ENCODE results near the gene IBSP. TPM values are rescaled to one million over a fixed set of nuclear protein-coding genes. Genes with fewer than 3 reads are reported as not detected.
A peak's percentile ranks its signal among the peaks of the same experiment; 100 is the strongest.

Gene IBSP
- total RNA-seq, 2 donors from 2014 or later = not detected

GRCh38 chr4:87846226-87846625, 46.9 kb downstream of the IBSP start:
- ATAC-seq (no peak), DNase-seq (no peak)
- no peak for TF ChIP-seq POLR2A (IDR thresholded peaks at IDR 0.05)
- TF ChIP-seq CTCF (IDR thresholded peaks at IDR 0.05) = no peak
- intact Hi-C loops (cut with DNase I) = no loop called here
- no peak overlapping the region for H3K27ac ChIP-seq
- no peaks in the 10 kb centered on the region for H3K27me3 ChIP-seq
- H3K36me3 ChIP-seq (replicated peaks in 1 of 2; ENCODE audit: insufficient read depth in 1 of 2, low read depth in 2 of 2) = no peaks in the 10 kb centered on the region
- H3K4me1 ChIP-seq = no peaks in the 10 kb centered on the region
- 74 to 81% methylated on average over 5 of the region's 5 CpGs for WGBS, 2 donors
- H3K4me3 ChIP-seq = no peak overlapping the region
- H3K9me3 ChIP-seq = no peaks in the 10 kb centered on the region

DNA sequence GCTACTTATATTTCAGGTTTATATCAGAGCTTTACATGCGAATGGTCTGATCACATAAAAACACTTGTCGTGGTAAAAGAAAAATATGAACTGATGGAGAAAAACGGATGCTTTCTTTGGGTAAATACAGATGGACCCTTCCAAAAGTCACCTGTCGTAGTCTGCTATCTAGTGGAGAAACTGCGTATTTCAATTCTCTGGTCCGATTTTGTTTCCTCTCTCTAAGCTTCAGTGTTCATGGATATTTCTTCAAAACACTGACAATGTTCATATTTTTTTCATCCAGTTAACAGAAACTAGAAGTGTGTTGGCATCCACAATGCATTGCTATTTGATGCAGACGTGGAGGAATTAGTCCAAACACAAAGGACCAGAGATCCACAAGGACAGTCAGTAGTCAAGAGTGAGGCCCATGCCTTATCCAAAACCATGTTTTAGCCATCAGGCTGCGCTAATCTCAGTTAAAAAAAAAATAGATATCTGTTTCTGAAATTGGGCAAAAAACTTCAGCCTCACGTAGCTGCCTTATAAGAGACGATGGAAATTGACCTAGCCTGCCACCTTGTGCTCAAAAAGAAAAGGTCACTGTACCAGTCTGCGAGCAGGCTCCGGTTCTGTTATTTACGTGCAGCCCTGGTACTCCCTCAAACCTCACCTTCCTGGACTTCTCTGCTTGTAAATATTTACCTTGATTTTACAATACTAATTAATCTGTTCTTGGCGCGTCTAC, 49.4 kb downstream of the IBSP start:
- no peak for TF ChIP-seq POLR2A (IDR thresholded peaks at IDR 0.05)
- peak; percentile 36 to 67 (median 58) for TF ChIP-seq CTCF (IDR thresholded peaks at IDR 0.05)
- 12 to 14% methylated on average over 15 of the region's 15 CpGs for WGBS, 2 donors
- Histone ChIP-seq H3K4me1 (peaks cover 6% of the 10 kb centered on the region), H3K4me3 (no peak overlapping the region), H3K36me3 (replicated peaks in 1 of 2; ENCODE audit: insufficient read depth in 1 of 2, low read depth in 2 of 2) (no peaks in the 10 kb centered on the region), H3K27ac (peak overlapping the region in 1 of 4 donors; percentile 51), H3K27me3 (no peaks in the 10 kb centered on the region), H3K9me3 (no peaks in the 10 kb centered on the region)
- peak; percentile 86 for ATAC-seq
- intact Hi-C loops (cut with DNase I) = no loop called here
- peak; percentile 50 to 72 (median 59) for DNase-seq

- H3K27me3 ChIP-seq = no peaks in the 10 kb centered on the region
- ATAC-seq = no peak
- no peaks in the 10 kb centered on the region for H3K36me3 ChIP-seq (replicated peaks in 1 of 2; ENCODE audit: insufficient read depth in 1 of 2, low read depth in 2 of 2)
- no peaks in the 10 kb centered on the region for H3K9me3 ChIP-seq
- H3K27ac ChIP-seq = peak overlapping the region in 2 of 4 donors; percentile 43 to 51
- DNase-seq = no peak
- peaks cover 10% of the 10 kb centered on the region for H3K4me1 ChIP-seq
- WGBS, 2 donors = 39 to 42% methylated on average over 4 of the region's 4 CpGs
- intact Hi-C loops (cut with DNase I) = loop anchor here (5.0 to 10.0 kb wide), 2 partner anchors 118 to 365 kb away; no protein-coding TSS in a partner anchor
- H3K4me3 ChIP-seq = no peak overlapping the region
- no peak for TF ChIP-seq POLR2A (IDR thresholded peaks at IDR 0.05)
- TF ChIP-seq CTCF (IDR thresholded peaks at IDR 0.05) = no peak
Observed at GRCh38 chr4:87849612-87850011, 50.3 kb downstream of the IBSP start.

- Histone ChIP-seq H3K27me3 (no peaks in the 10 kb centered on the region), H3K9me3 (no peaks in the 10 kb centered on the region), H3K36me3 (replicated peaks in 1 of 2; ENCODE audit: insufficient read depth in 1 of 2, low read depth in 2 of 2) (no peaks in the 10 kb centered on the region), H3K27ac (peak overlapping the region in 1 of 4 donors; percentile 51), H3K4me3 (no peak overlapping the region), H3K4me1 (peaks cover 10% of the 10 kb centered on the region)
- TF ChIP-seq CTCF (IDR thresholded peaks at IDR 0.05) (no peak), POLR2A (IDR thresholded peaks at IDR 0.05) (no peak)
- intact Hi-C loops (cut with DNase I) = loop anchor here (5.0 to 10.0 kb wide), 2 partner anchors 116 to 363 kb away; no protein-coding TSS in a partner anchor
- WGBS, 2 donors = 66 to 80% methylated on average over 8 of the region's 8 CpGs
- DNase-seq (peak in 1 of 4 donors; percentile 35), ATAC-seq (no peak)
Observed at GRCh38 chr4:87851332-87851731, 52.0 kb downstream of the IBSP start.
